Natural killer cell treated with Interleukin-12 subunit alpha and Interleukin-12 subunit beta and Interleukin-15 and Interleukin-18, amount 100 ng/mL, for 72 hours (primary cell): Measurements from ENCODE around the gene ARFGAP1. TPM values are rescaled to one million over a fixed set of nuclear protein-coding genes. Genes with fewer than 3 reads are reported as not detected.

Source experiments
- ATAC-seq, 2 donors: fragments of 150-1000 bp; cut with Tn5 transposase in 1 of 2; sonication (Bioruptor Pico), chemical (Tn5 transposase) in 1 of 2; 2 replicates each; pipeline ENCODE4 v1.10.0; 2021
- DNase-seq: peaks from one replicate; pipeline ENCODE4 v3.0.0; 2022; ENCODE audit warnings: low spot score
- H3K27ac Mint-ChIP-seq, 2 donors: 1 replicate in 1 of 2; 2 replicates in 1 of 2; pipeline ENCODE4 v1.8.0; 2022; ENCODE audit warnings: mixed read lengths in 2 of 2, mild to moderate bottlenecking in 1 of 2, moderate library complexity in 1 of 2
- H3K27me3 Mint-ChIP-seq, 2 donors: 1 replicate in 1 of 2; 2 replicates in 1 of 2; pipeline ENCODE4 v1.8.0; 2022; ENCODE audit warnings: mixed read lengths in 2 of 2
- H3K36me3 Mint-ChIP-seq: one replicate; pipeline ENCODE4 v1.8.0; 2022; ENCODE audit warnings: mixed read lengths
- H3K4me1 Mint-ChIP-seq, 2 donors: 1 replicate in 1 of 2; 2 replicates in 1 of 2; pipeline ENCODE4 v1.8.0; 2022; ENCODE audit warnings: low read depth in 2 of 2, mixed read lengths in 2 of 2, mild to moderate bottlenecking in 1 of 2
- H3K4me3 Mint-ChIP-seq: one replicate; pipeline ENCODE4 v1.8.0; 2022; ENCODE audit warnings: mixed read lengths
- H3K9me3 Mint-ChIP-seq: 2 replicates; pipeline ENCODE4 v1.8.0; 2022; ENCODE audit warnings: mixed read lengths
- total RNA-seq, 2 donors: library from RNA; stranded (reverse); gene quantifications; one replicate each; pipeline ENCODE4 v1.2.3, GENCODE V29; 2022

The ARFGAP1 gene
- 100 to 1,000 TPM in 1 of 2 donors, 10 to 100 TPM in 1; 87.2 to 144 TPM for total RNA-seq

GRCh38 chr20:63272105-63273058 is at the start of gene ARFGAP1:
TSS of gene ARFGAP1 (plus strand) at chr20:63272813. CDS start at chr20:63275581, 2,768 bp downstream.
- DNase-seq (peak; percentile 94), ATAC-seq (peak; percentile 97)
- Mint-ChIP-seq H3K4me3 (peak within 1 kb of the TSS; percentile 95), H3K27me3 (peaks cover 3 to 7% of the 10 kb centered on the region in 2 donors), H3K27ac (peak within 1 kb of the TSS; percentile 77 to 88), H3K4me1 (peaks cover 18 to 22% of the 10 kb centered on the region in 2 donors), H3K9me3 (no peaks in the 10 kb centered on the region), H3K36me3 (no peaks in the 10 kb centered on the region)

GRCh38 chr20:63223121-63223825 is 49.3 kb upstream of the ARFGAP1 start:
- Mint-ChIP-seq H3K27me3 (peaks cover 0 to 9% of the 10 kb centered on the region in 2 donors), H3K9me3 (no peaks in the 10 kb centered on the region), H3K36me3 (no peaks in the 10 kb centered on the region), H3K4me3 (no peak overlapping the region), H3K4me1 (no peaks in the 10 kb centered on the region), H3K27ac (no peak overlapping the region)
- peak; percentile 46 to 56 for ATAC-seq
- DNase-seq: peak; percentile 66

- no peak for ATAC-seq
- peak; percentile 49 for DNase-seq
- H3K27ac Mint-ChIP-seq: no peak overlapping the region
- H3K9me3 Mint-ChIP-seq: no peaks in the 10 kb centered on the region
- peaks cover under 1 to 9% of the 10 kb centered on the region in 2 donors for H3K27me3 Mint-ChIP-seq
- no peak overlapping the region for H3K4me3 Mint-ChIP-seq
- no peaks in the 10 kb centered on the region for H3K4me1 Mint-ChIP-seq
- no peaks in the 10 kb centered on the region for H3K36me3 Mint-ChIP-seq
Observed at GRCh38 chr20:63223826-63224207, 48.8 kb upstream of the ARFGAP1 start.

GRCh38 chr20:63224412-63225081 is 48.1 kb upstream of the ARFGAP1 start:
- no peak overlapping the region for H3K4me3 Mint-ChIP-seq
- no peak overlapping the region for H3K27ac Mint-ChIP-seq
- H3K4me1 Mint-ChIP-seq: no peaks in the 10 kb centered on the region
- peaks cover 8 to 14% of the 10 kb centered on the region in 2 donors for H3K27me3 Mint-ChIP-seq
- DNase-seq: peak; percentile 39
- no peaks in the 10 kb centered on the region for H3K36me3 Mint-ChIP-seq
- no peak for ATAC-seq
- H3K9me3 Mint-ChIP-seq: no peaks in the 10 kb centered on the region

- Mint-ChIP-seq H3K4me3 (no peak overlapping the region), H3K4me1 (no peaks in the 10 kb centered on the region), H3K36me3 (no peaks in the 10 kb centered on the region), H3K27ac (no peak overlapping the region), H3K9me3 (no peaks in the 10 kb centered on the region), H3K27me3 (peaks cover 13 to 15% of the 10 kb centered on the region in 2 donors)
- no peak for ATAC-seq
- DNase-seq: no peak
Observed at GRCh38 chr20:63225082-63225454, 47.5 kb upstream of the ARFGAP1 start.

GRCh38 chr20:63226042-63226943 is 46.3 kb upstream of the ARFGAP1 start:
- peaks cover 17 to 24% of the 10 kb centered on the region in 2 donors for H3K27me3 Mint-ChIP-seq
- no peak overlapping the region for H3K4me3 Mint-ChIP-seq
- no peaks in the 10 kb centered on the region for H3K36me3 Mint-ChIP-seq
- DNase-seq: no peak
- H3K4me1 Mint-ChIP-seq: no peaks in the 10 kb centered on the region
- H3K9me3 Mint-ChIP-seq: no peaks in the 10 kb centered on the region
- no peak for ATAC-seq
- no peak overlapping the region for H3K27ac Mint-ChIP-seq

- no peak overlapping the region for H3K27ac Mint-ChIP-seq
- no peaks in the 10 kb centered on the region for H3K4me1 Mint-ChIP-seq
- no peaks in the 10 kb centered on the region for H3K9me3 Mint-ChIP-seq
- H3K36me3 Mint-ChIP-seq: no peaks in the 10 kb centered on the region
- no peak for DNase-seq
- H3K4me3 Mint-ChIP-seq: no peak overlapping the region
- H3K27me3 Mint-ChIP-seq: peaks cover 22 to 34% of the 10 kb centered on the region in 2 donors
- no peak for ATAC-seq
Observed at GRCh38 chr20:63227260-63227659, 45.4 kb upstream of the ARFGAP1 start.

- ATAC-seq: no peak
- Mint-ChIP-seq H3K36me3 (no peaks in the 10 kb centered on the region), H3K9me3 (no peaks in the 10 kb centered on the region), H3K4me1 (no peaks in the 10 kb centered on the region), H3K27me3 (peaks cover 23 to 36% of the 10 kb centered on the region in 2 donors), H3K27ac (no peak overlapping the region), H3K4me3 (no peak overlapping the region)
- DNase-seq: no peak
Observed at GRCh38 chr20:63228806-63229205, 43.8 kb upstream of the ARFGAP1 start.

- Mint-ChIP-seq H3K9me3 (no peaks in the 10 kb centered on the region), H3K4me1 (no peaks in the 10 kb centered on the region), H3K36me3 (no peaks in the 10 kb centered on the region), H3K27me3 (peaks cover 25 to 36% of the 10 kb centered on the region in 2 donors), H3K27ac (no peak overlapping the region), H3K4me3 (no peak overlapping the region)
- no peak for ATAC-seq
- DNase-seq: no peak
Observed at GRCh38 chr20:63230800-63231268, 41.8 kb upstream of the ARFGAP1 start.

- Mint-ChIP-seq H3K27me3 (peaks cover 25 to 36% of the 10 kb centered on the region in 2 donors), H3K4me1 (no peaks in the 10 kb centered on the region), H3K36me3 (no peaks in the 10 kb centered on the region), H3K9me3 (no peaks in the 10 kb centered on the region), H3K27ac (no peak overlapping the region), H3K4me3 (no peak overlapping the region)
- no peak for DNase-seq
- peak in 1 of 2 donors; percentile 13 for ATAC-seq
Observed at GRCh38 chr20:63232235-63233060, 40.2 kb upstream of the ARFGAP1 start.

- DNase-seq (no peak), ATAC-seq (no peak)
- H3K4me1 Mint-ChIP-seq: no peaks in the 10 kb centered on the region
- no peaks in the 10 kb centered on the region for H3K9me3 Mint-ChIP-seq
- no peak overlapping the region for H3K4me3 Mint-ChIP-seq
- peaks cover 25 to 36% of the 10 kb centered on the region in 2 donors for H3K27me3 Mint-ChIP-seq
- H3K36me3 Mint-ChIP-seq: no peaks in the 10 kb centered on the region
- no peak overlapping the region for H3K27ac Mint-ChIP-seq
Observed at GRCh38 chr20:63233061-63233344, 39.6 kb upstream of the ARFGAP1 start.

- ATAC-seq: no peak
- Mint-ChIP-seq H3K36me3 (no peaks in the 10 kb centered on the region), H3K9me3 (no peaks in the 10 kb centered on the region), H3K27ac (no peak overlapping the region), H3K27me3 (peaks cover 25 to 35% of the 10 kb centered on the region in 2 donors), H3K4me3 (no peak overlapping the region), H3K4me1 (no peaks in the 10 kb centered on the region)
- no peak for DNase-seq
Observed at GRCh38 chr20:63233924-63234323, 38.7 kb upstream of the ARFGAP1 start.
